ENCODE results near the gene TMEM9.

TMEM9 gene

GRCh38 chr1:201126832-201127754 is 27.2 kb downstream of the TMEM9 start, which contains the start of gene ASCL5:
Gene ASCL5, minus strand, starts transcription at chr1:201127184. Its CDS starts 11,812 bp downstream, at chr1:201115372.
- no peak for DNase-seq (ENCODE audit: low read depth)

- no peak for DNase-seq (ENCODE audit: low read depth)
Observed at GRCh38 chr1:201126463-201126831, 27.8 kb downstream of the TMEM9 start.

GRCh38 chr1:201125800-201126199 is 28.5 kb downstream of the TMEM9 start:
- no peak for DNase-seq (ENCODE audit: low read depth)

- no peak for DNase-seq (ENCODE audit: low read depth)
Observed at GRCh38 chr1:201125019-201125418, 29.3 kb downstream of the TMEM9 start.

GRCh38 chr1:201123866-201124265 is 30.4 kb downstream of the TMEM9 start:
- no peak for DNase-seq (ENCODE audit: low read depth)

- DNase-seq (ENCODE audit: low read depth) = no peak
Observed at GRCh38 chr1:201122321-201122957, 31.8 kb downstream of the TMEM9 start.

GRCh38 chr1:201119206-201120197 is 34.8 kb downstream of the TMEM9 start:
- DNase-seq (ENCODE audit: low read depth) = no peak

- DNase-seq (ENCODE audit: low read depth) = no peak
Observed at GRCh38 chr1:201116091-201116490, 38.2 kb downstream of the TMEM9 start.

GRCh38 chr1:201115390-201115937 is 38.8 kb downstream of the TMEM9 start:
- no peak for DNase-seq (ENCODE audit: low read depth)

GRCh38 chr1:201114245-201115131 is 39.8 kb downstream of the TMEM9 start:
- DNase-seq (ENCODE audit: low read depth) = peak; percentile 60

GRCh38 chr1:201113451-201114244 is 40.6 kb downstream of the TMEM9 start:
- DNase-seq (ENCODE audit: low read depth) = no peak

GRCh38 chr1:201112926-201113325 is 41.3 kb downstream of the TMEM9 start:
- DNase-seq (ENCODE audit: low read depth) = no peak

- DNase-seq (ENCODE audit: low read depth) = no peak
Observed at GRCh38 chr1:201112173-201112731, 42.0 kb downstream of the TMEM9 start, which contains the start of gene CACNA1S. Gene CACNA1S, minus strand, starts transcription at chr1:201112426. Its CDS starts 87 bp downstream, at chr1:201112339.

- no peak for DNase-seq (ENCODE audit: low read depth)
Observed at GRCh38 chr1:201111672-201112071, 42.6 kb downstream of the TMEM9 start.

GRCh38 chr1:201111156-201111555 is 43.1 kb downstream of the TMEM9 start:
- DNase-seq (ENCODE audit: low read depth) = no peak

- DNase-seq (ENCODE audit: low read depth) = no peak
Observed at GRCh38 chr1:201110616-201111015, 43.7 kb downstream of the TMEM9 start.

- no peak for DNase-seq (ENCODE audit: low read depth)
Observed at GRCh38 chr1:201110138-201110537, 44.1 kb downstream of the TMEM9 start.

- no peak for DNase-seq (ENCODE audit: low read depth)
Observed at GRCh38 chr1:201109651-201110050, 44.6 kb downstream of the TMEM9 start.

- no peak for DNase-seq (ENCODE audit: low read depth)
Observed at GRCh38 chr1:201108614-201109013, 45.7 kb downstream of the TMEM9 start.

Data from HS-27A (cell line).